Progenitor cell of endocrine pancreas (in vitro differentiated cells): ENCODE results near the gene XRCC2. TPM values are rescaled to one million over a fixed set of nuclear protein-coding genes. Genes with fewer than 3 reads are reported as not detected.

Experiments
- DNase-seq: peaks from one replicate; pipeline ENCODE4 v3.0.0; 2021; ENCODE audit warnings: low spot score; ENCODE audit not compliant: unreplicated experiment
- H3K27ac Mint-ChIP-seq: 2 replicates; pipeline ENCODE4 v1.8.0; 2021; ENCODE audit warnings: mild to moderate bottlenecking, moderate library complexity, mixed read lengths
- H3K27me3 Mint-ChIP-seq: 2 replicates; pipeline ENCODE4 v1.8.0; 2021; ENCODE audit warnings: mixed read lengths
- H3K36me3 Mint-ChIP-seq: 2 replicates; pipeline ENCODE4 v1.8.0; 2022; ENCODE audit warnings: mixed read lengths; ENCODE audit not compliant: insufficient read depth
- H3K4me1 Mint-ChIP-seq: 2 replicates; pipeline ENCODE4 v1.8.0; 2021; ENCODE audit warnings: low read depth, mixed read lengths
- H3K4me3 Mint-ChIP-seq: 2 replicates; pipeline ENCODE4 v1.8.0; 2021; ENCODE audit warnings: low read depth, mild to moderate bottlenecking, moderate library complexity, mixed read lengths
- H3K9me3 Mint-ChIP-seq: 2 replicates; pipeline ENCODE4 v1.8.0; 2021; ENCODE audit warnings: low read depth, mixed read lengths
- total RNA-seq: library from RNA; stranded (reverse); gene quantifications from 2 replicates; pipeline ENCODE4 v1.2.1, GENCODE V29; 2021
- TF ChIP-seq, protein P1 (sequence below): fragments of 200-600 bp; sonication (generic); IDR thresholded peaks from one replicate; pipeline ENCODE4 v1.5.0; 2021; ENCODE audit warnings: antibody characterized with exemption, mild to moderate bottlenecking; ENCODE audit not compliant: unreplicated experiment

The XRCC2 gene
- total RNA-seq, 1 donor from 2014 or later = 12.2 TPM

- TF ChIP-seq, protein P1, sequence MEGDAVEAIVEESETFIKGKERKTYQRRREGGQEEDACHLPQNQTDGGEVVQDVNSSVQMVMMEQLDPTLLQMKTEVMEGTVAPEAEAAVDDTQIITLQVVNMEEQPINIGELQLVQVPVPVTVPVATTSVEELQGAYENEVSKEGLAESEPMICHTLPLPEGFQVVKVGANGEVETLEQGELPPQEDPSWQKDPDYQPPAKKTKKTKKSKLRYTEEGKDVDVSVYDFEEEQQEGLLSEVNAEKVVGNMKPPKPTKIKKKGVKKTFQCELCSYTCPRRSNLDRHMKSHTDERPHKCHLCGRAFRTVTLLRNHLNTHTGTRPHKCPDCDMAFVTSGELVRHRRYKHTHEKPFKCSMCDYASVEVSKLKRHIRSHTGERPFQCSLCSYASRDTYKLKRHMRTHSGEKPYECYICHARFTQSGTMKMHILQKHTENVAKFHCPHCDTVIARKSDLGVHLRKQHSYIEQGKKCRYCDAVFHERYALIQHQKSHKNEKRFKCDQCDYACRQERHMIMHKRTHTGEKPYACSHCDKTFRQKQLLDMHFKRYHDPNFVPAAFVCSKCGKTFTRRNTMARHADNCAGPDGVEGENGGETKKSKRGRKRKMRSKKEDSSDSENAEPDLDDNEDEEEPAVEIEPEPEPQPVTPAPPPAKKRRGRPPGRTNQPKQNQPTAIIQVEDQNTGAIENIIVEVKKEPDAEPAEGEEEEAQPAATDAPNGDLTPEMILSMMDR = no peak
- no peak for DNase-seq
- Mint-ChIP-seq H3K9me3 (no peaks in the 10 kb centered on the region), H3K4me3 (peak overlapping the region; percentile 66), H3K27ac (peak overlapping the region; percentile 92), H3K4me1 (peaks cover 12% of the 10 kb centered on the region), H3K27me3 (no peaks in the 10 kb centered on the region), H3K36me3 (no peaks in the 10 kb centered on the region)
Measured at GRCh38 chr7:152677808-152678670, 2.1 kb upstream of the XRCC2 start.

DNA sequence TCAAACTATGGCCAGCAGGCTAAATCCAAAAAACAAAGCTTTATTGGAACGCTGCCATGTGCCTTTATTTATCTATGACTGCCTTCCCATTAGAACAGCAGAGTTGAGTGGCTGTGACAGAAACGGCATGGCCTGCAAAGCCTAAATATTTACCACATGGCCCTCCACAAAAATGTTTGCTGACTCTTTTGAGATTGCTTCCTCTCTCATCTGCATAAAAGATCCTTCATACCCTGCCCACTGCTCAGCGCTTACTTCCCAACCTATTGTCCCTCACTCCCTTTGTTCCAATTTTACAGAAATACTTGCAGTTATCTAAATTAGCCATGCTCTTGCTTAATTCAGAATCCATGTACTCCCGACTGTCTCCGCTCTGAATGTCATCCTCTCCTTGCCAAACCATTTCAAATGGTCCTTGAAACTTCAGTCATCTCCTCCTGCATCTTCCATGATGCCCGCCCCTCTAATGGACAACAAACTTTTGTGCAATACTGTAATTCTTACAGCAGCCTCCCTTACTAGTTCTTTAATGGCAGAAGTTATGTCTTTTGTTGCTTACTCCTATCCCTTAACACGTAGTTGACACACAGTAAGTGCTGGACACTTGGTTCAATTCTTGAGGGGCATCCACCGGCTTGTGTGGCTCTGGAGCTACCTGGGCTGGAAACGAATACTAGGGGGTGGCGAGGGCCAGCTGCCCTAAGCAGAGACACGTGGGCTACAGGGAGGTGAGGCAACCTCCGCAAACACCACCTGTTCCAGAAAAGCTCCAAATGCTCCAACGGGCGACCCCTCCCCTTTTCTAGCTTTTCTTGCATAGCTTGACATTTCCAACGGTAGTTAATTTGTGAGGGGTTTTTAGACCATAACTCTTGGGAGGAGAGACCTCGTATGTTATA, 832 bp downstream of the XRCC2 start:
- H3K36me3 Mint-ChIP-seq = no peaks in the 10 kb centered on the region
- TF ChIP-seq, protein P1 = no peak
- H3K27ac Mint-ChIP-seq = peak overlapping the region; percentile 84
- H3K4me3 Mint-ChIP-seq = peak overlapping the region; percentile 99
- no peaks in the 10 kb centered on the region for H3K9me3 Mint-ChIP-seq
- H3K27me3 Mint-ChIP-seq = no peaks in the 10 kb centered on the region
- H3K4me1 Mint-ChIP-seq = peaks cover 12% of the 10 kb centered on the region
- peak; percentile 10 for DNase-seq

DNA sequence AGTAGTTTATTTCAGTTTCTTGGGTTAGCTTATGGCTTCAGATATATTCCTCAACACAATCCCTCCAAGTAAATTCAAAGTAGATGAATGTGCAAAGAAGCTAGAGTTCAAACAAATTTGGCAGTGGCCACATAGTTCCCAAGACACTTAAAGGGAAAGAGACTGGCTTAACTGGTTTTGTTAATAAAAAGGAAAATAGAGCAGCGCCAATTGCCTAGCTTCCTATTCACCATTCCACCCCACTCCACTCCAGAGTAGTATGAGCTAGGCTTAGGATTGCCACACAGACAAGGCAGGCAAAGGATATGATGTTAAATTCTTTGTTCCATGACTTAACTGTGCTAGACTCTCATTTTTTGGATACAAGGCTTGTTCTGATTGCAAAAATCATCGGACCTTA, 2.0 kb downstream of the XRCC2 start:
- no peak for DNase-seq
- no peak overlapping the region for H3K4me3 Mint-ChIP-seq
- no peaks in the 10 kb centered on the region for H3K27me3 Mint-ChIP-seq
- H3K4me1 Mint-ChIP-seq = peaks cover 12% of the 10 kb centered on the region
- H3K27ac Mint-ChIP-seq = no peak overlapping the region
- H3K36me3 Mint-ChIP-seq = no peaks in the 10 kb centered on the region
- H3K9me3 Mint-ChIP-seq = no peaks in the 10 kb centered on the region
- TF ChIP-seq, protein P1 = no peak

DNA sequence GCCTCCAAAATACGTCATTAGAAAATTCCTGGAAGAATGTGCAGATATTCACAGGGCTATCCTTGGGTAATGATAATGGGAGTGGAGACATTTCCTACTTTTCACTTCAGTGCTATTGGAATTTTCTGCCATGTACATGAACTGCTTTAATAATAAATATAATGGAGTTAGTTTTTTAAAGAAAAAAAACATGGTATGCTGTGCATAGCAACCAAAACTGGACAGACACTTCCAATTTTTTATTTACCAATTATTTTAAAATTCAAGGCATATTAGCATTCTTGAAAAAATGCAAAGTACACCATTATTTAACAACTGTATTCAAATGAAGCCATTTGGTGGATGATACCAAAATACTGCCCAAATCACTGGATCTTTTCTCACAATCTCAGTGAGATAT, 3.3 kb downstream of the XRCC2 start:
- no peak overlapping the region for H3K27ac Mint-ChIP-seq
- DNase-seq = no peak
- H3K36me3 Mint-ChIP-seq = no peaks in the 10 kb centered on the region
- no peak overlapping the region for H3K4me3 Mint-ChIP-seq
- no peaks in the 10 kb centered on the region for H3K27me3 Mint-ChIP-seq
- TF ChIP-seq, protein P1 = no peak
- peaks cover 9% of the 10 kb centered on the region for H3K4me1 Mint-ChIP-seq
- no peaks in the 10 kb centered on the region for H3K9me3 Mint-ChIP-seq

GRCh38 chr7:152669758-152670157, 6.2 kb downstream of the XRCC2 start:
- Mint-ChIP-seq H3K9me3 (peaks cover 2% of the 10 kb centered on the region), H3K36me3 (no peaks in the 10 kb centered on the region), H3K4me1 (peaks cover 3% of the 10 kb centered on the region), H3K4me3 (no peak overlapping the region), H3K27ac (no peak overlapping the region), H3K27me3 (no peaks in the 10 kb centered on the region)
- TF ChIP-seq, protein P1 = no peak
- no peak for DNase-seq
